NCI-H128 (cell line): ENCODE measurements around the gene STK32B.

Experiments used
- DNase-seq: peaks from one replicate; lab custom pipeline; 2025; ENCODE audit not compliant: unreplicated experiment; lab: John Stamatoyannopoulos, UW

Gene STK32B

GRCh38 chr4:5503336-5503936, 452.2 kb downstream of the STK32B start:
- no peak for DNase-seq

GRCh38 chr4:5504486-5504885, 453.2 kb downstream of the STK32B start:
- no peak for DNase-seq

DNA sequence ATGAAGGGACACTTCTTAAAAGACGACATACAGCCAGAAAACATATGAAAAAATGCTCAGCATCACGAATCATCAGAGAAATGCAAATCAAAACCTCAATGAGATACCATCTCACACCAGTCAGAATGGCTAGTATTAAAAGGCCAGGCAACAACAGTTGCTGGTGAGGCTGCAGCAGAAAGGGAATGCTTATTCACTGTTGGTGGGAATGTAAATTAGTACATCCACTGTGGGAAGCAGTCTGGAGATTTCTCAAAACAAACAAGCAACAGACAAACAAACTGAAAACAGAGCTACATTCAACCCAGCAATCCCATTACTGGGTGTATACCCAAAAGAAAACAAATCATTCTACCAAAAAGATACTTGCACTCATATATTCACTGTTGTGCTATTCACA, 459.2 kb downstream of the STK32B start:
- DNase-seq = no peak

- no peak for DNase-seq
These were observed 460.5 kb downstream of the STK32B start for GRCh38 chr4:5511791-5512190.

DNA sequence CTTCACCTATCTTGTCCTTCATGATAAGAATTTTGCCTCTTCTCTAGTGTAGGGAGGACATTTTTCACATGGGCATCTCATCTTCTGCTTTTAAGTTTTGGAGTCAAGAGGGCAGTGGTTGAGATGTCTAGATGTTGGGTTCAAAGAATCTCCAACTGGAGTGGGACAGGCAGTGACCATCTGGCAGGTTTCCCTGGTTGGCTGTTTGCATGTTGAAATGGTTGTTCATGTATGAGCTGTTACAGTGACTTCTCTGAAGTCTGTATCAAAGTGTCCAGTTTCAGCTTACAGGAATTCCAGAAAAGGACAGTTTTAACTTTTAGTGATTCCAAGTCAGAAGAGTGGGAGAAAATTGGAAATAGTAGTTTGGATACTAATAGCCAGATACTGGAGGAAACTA, 464.4 kb downstream of the STK32B start:
- no peak for DNase-seq

DNA sequence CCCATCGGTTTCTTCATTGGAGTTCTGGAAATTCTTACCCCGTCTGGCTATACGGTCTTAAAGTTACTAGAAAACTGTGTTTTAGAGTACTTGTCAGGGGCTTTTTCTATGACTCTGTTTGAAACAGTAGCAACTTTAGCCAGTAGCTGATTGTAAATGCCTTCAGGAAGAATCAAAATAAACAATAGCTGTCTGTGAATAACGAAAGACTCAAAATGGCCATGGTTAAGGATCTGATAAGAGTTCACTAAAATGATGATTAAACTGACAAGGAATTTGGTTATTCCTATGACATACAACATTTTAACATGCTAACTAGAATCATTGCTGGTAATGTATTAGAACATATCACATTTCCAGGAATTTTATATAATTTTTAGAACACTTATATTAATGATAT, 466.1 kb downstream of the STK32B start:
- DNase-seq = no peak

- no peak for DNase-seq
These were observed 473.4 kb downstream of the STK32B start for GRCh38 chr4:5524446-5525299.

DNA sequence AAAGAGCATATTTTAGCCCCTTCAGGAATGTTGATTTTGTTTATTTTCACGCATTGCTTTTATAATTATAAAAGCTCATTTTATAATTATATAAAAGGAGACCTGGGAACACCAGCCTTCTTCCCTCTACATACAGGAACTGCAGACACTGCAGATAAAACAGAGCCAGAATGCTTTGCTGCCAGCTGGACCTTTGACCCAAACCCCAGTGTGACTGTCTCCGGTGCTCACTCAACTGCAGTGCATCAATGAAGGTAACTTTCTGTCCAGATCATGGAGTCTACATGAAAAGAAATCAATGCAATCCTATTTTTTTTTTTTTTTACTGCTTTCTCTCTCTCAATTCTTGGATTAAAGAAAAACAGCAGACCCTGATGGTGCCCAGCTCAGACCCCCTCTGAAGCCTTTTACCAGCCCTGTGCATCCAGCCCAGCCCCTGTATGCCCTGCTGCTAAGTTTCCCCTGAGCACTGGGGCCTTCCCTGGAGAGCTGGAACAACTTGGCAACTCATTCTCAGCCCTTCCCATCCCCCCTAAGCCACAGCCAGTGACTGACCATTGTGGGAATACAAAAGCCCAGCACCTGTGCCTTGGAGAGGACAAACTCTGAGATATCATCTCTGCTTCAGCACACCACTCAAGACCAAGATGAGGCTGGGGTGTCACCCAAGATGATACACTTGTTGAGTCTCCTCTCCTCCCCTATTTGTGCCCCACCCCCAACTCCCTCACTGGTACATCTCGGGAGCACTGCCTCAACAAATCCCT, 475.0 kb downstream of the STK32B start:
- DNase-seq = no peak

DNA sequence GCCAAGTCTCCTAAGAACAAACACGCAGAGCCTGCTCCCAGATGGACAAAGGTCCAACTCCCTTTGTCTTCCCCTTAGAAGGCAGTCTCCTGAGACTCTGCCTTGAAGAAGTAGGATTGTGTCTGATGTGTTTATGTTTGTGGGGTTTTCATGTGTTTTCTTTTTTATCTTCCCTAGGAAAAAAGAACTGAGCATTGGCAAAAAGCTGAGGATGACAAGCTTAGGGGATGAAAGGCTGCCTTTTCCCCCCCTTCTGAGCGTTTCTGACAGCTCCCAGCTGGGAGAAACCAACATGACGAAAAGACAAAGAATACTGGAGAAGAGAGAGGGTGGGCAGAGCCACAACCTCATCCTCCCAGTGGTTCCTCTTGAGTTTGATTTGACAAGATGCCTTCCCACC, 475.9 kb downstream of the STK32B start:
- DNase-seq = no peak

- DNase-seq = no peak
These were observed 476.8 kb downstream of the STK32B start for GRCh38 chr4:5528031-5528436.

DNA sequence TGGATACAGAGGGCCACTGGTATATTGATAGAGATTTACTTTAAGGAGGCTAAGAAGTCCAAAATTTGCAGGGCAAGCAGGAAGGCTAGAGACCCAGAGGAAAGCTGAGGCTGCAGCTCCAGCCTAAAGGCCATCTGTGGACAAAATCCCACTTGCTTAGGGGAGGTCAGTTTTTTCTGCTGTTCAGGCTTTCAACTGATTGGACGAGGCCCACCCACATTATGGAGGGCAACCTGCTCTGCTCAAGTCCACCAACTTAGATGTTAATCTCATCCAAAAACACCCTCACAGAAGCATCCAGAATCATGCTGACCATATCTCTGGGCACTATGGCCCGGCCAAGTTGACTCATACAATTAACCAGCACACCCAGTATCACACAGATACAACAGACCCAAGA, 480.8 kb downstream of the STK32B start:
- no peak for DNase-seq

DNA sequence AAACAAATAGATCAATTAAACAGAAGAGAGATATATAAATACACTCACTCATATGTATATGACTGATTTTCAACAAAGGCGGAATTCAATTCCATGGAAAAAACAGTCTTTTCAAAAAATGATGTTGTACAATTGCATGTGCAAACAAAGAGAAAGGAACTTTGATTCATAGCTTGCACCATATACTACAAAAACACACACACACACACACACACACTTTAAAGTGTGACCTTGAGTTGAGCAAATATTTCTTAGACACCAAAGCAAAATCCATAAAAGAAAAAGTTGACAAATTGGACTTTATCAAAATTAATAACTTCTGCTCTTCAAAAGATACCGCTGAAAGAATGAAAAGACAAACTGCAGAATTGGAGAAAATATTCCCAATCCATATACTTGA, 488.3 kb downstream of the STK32B start:
- DNase-seq = no peak

- DNase-seq = no peak
These were observed 489.9 kb downstream of the STK32B start for GRCh38 chr4:5541169-5541568.

GRCh38 chr4:5543681-5544080, 492.4 kb downstream of the STK32B start:
- no peak for DNase-seq

DNA sequence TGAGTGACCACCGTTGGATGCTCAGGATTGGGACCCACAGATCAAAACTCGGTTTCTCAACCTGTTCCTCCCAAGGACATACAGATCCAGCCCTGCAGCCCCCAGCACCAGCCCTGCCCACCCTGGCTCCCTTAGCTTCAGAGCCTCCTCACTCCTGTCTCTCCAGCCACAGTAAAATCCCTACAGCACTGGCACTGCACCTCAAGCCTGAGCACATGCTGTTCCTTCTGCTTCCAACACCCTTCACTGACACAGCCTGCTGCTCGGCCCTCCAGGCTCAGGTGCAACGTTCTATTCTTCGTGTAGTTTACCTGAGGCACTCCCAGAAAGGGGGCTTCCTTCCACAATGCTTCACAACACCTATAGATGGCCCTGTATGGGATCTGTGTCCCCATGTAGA, 493.5 kb downstream of the STK32B start:
- no peak for DNase-seq

DNA sequence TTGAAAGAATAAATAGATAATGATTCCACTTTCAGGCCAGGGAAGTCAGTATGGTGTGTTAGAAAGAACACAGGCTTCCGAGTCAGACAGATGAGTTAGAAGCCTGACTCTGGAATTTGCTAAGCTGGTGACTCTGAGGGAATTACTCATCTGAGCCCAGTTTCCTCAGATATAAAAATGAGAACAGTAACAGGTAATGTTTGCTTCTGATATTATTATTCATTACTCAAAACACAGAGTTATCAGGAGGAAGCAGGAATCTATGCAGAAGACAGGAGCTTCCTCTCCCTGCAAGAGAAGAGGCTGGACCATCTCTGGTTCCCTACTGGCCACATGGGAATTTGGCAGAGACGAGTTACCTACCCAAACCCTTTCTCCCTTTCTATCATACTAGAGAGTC, 494.0 kb downstream of the STK32B start:
- DNase-seq = no peak

- no peak for DNase-seq
These were observed 496.5 kb downstream of the STK32B start for GRCh38 chr4:5547651-5548249.
